ENCODE measurements around the gene CLIC3.

CLIC3 gene

GRCh38 chr9:137002646-137003041 is 6.3 kb upstream of the CLIC3 start:
- H3K4me1 Mint-ChIP-seq = peaks cover 50% of the 10 kb centered on the region
- ATAC-seq = no peak
- no peaks in the 10 kb centered on the region for H3K36me3 Mint-ChIP-seq
- no peak overlapping the region for H3K4me3 Mint-ChIP-seq
- peaks cover 25% of the 10 kb centered on the region for H3K27me3 Mint-ChIP-seq
- H3K27ac Mint-ChIP-seq = no peak overlapping the region
- peaks cover 5% of the 10 kb centered on the region for H3K9me3 Mint-ChIP-seq

- peaks cover 5% of the 10 kb centered on the region for H3K9me3 Mint-ChIP-seq
- no peak for ATAC-seq
- no peak overlapping the region for H3K4me3 Mint-ChIP-seq
- H3K27me3 Mint-ChIP-seq = peaks cover 27% of the 10 kb centered on the region
- peaks cover 56% of the 10 kb centered on the region for H3K4me1 Mint-ChIP-seq
- H3K36me3 Mint-ChIP-seq = no peaks in the 10 kb centered on the region
- H3K27ac Mint-ChIP-seq = no peak overlapping the region
Observed at GRCh38 chr9:137001857-137002645, 5.7 kb upstream of the CLIC3 start.

GRCh38 chr9:137000177-137000930 is 4.0 kb upstream of the CLIC3 start:
- Mint-ChIP-seq H3K36me3 (no peaks in the 10 kb centered on the region), H3K27ac (peak overlapping the region; percentile 69), H3K4me3 (peak overlapping the region; percentile 60), H3K4me1 (peaks cover 61% of the 10 kb centered on the region), H3K9me3 (peaks cover 5% of the 10 kb centered on the region), H3K27me3 (peaks cover 18% of the 10 kb centered on the region)
- ATAC-seq = peak; percentile 85

GRCh38 chr9:136997830-136998234 is 1.5 kb upstream of the CLIC3 start:
- peaks cover 68% of the 10 kb centered on the region for H3K4me1 Mint-ChIP-seq
- ATAC-seq = no peak
- H3K27ac Mint-ChIP-seq = peak overlapping the region; percentile 81
- peak overlapping the region; percentile 37 for H3K4me3 Mint-ChIP-seq
- H3K27me3 Mint-ChIP-seq = peaks cover 10% of the 10 kb centered on the region
- H3K36me3 Mint-ChIP-seq = no peaks in the 10 kb centered on the region
- H3K9me3 Mint-ChIP-seq = no peaks in the 10 kb centered on the region

GRCh38 chr9:136997371-136997770 is 1.0 kb upstream of the CLIC3 start:
- Mint-ChIP-seq H3K4me3 (peak overlapping the region; percentile 37), H3K36me3 (no peaks in the 10 kb centered on the region), H3K27me3 (peaks cover 10% of the 10 kb centered on the region), H3K27ac (peak overlapping the region; percentile 81), H3K9me3 (no peaks in the 10 kb centered on the region), H3K4me1 (peaks cover 72% of the 10 kb centered on the region)
- no peak for ATAC-seq

- peaks cover 67% of the 10 kb centered on the region for H3K4me1 Mint-ChIP-seq
- no peaks in the 10 kb centered on the region for H3K9me3 Mint-ChIP-seq
- H3K36me3 Mint-ChIP-seq = no peaks in the 10 kb centered on the region
- peak overlapping the region; percentile 64 for H3K27ac Mint-ChIP-seq
- peaks cover 10% of the 10 kb centered on the region for H3K27me3 Mint-ChIP-seq
- no peak for ATAC-seq
- H3K4me3 Mint-ChIP-seq = peak overlapping the region; percentile 43
Observed at GRCh38 chr9:136995772-136996311, 526 bp downstream of the CLIC3 start.

- ATAC-seq = no peak
- Mint-ChIP-seq H3K4me3 (no peak overlapping the region), H3K36me3 (no peaks in the 10 kb centered on the region), H3K27me3 (peaks cover 10% of the 10 kb centered on the region), H3K9me3 (no peaks in the 10 kb centered on the region), H3K4me1 (peaks cover 62% of the 10 kb centered on the region), H3K27ac (no peak overlapping the region)
Observed at GRCh38 chr9:136995362-136995761, 1.0 kb downstream of the CLIC3 start.

- peaks cover 10% of the 10 kb centered on the region for H3K27me3 Mint-ChIP-seq
- H3K4me3 Mint-ChIP-seq = no peak overlapping the region
- peaks cover 57% of the 10 kb centered on the region for H3K4me1 Mint-ChIP-seq
- no peaks in the 10 kb centered on the region for H3K9me3 Mint-ChIP-seq
- no peak for ATAC-seq
- H3K36me3 Mint-ChIP-seq = no peaks in the 10 kb centered on the region
- H3K27ac Mint-ChIP-seq = no peak overlapping the region
Observed at GRCh38 chr9:136994888-136995230, 1.5 kb downstream of the CLIC3 start.

GRCh38 chr9:136994180-136994887 is 2.0 kb downstream of the CLIC3 start:
- H3K27ac Mint-ChIP-seq = no peak overlapping the region
- H3K4me3 Mint-ChIP-seq = peak overlapping the region; percentile 87
- H3K9me3 Mint-ChIP-seq = no peaks in the 10 kb centered on the region
- ATAC-seq = no peak
- H3K36me3 Mint-ChIP-seq = no peaks in the 10 kb centered on the region
- peaks cover 10% of the 10 kb centered on the region for H3K27me3 Mint-ChIP-seq
- H3K4me1 Mint-ChIP-seq = peaks cover 52% of the 10 kb centered on the region

- peak overlapping the region; percentile 85 for H3K27ac Mint-ChIP-seq
- H3K9me3 Mint-ChIP-seq = no peaks in the 10 kb centered on the region
- peak overlapping the region; percentile 87 for H3K4me3 Mint-ChIP-seq
- peaks cover 2% of the 10 kb centered on the region for H3K36me3 Mint-ChIP-seq
- ATAC-seq = no peak
- peaks cover 10% of the 10 kb centered on the region for H3K27me3 Mint-ChIP-seq
- H3K4me1 Mint-ChIP-seq = peaks cover 39% of the 10 kb centered on the region
Observed at GRCh38 chr9:136992819-136993369, 3.5 kb downstream of the CLIC3 start.

- Mint-ChIP-seq H3K4me3 (peak within 1 kb of the TSS; percentile 87), H3K27ac (peak within 1 kb of the TSS; percentile 85), H3K4me1 (peaks cover 32% of the 10 kb centered on the region), H3K9me3 (no peaks in the 10 kb centered on the region), H3K27me3 (peaks cover 12% of the 10 kb centered on the region), H3K36me3 (peaks cover 5% of the 10 kb centered on the region)
- peak; percentile 92 for ATAC-seq
Observed at GRCh38 chr9:136991993-136992818, 4.2 kb downstream of the CLIC3 start, which contains the start of gene PAXX. TSS of gene PAXX (plus strand) at chr9:136992422. CDS start at chr9:136992444, 22 bp downstream.

GRCh38 chr9:136990242-136990911 is 6.0 kb downstream of the CLIC3 start:
- Mint-ChIP-seq H3K27me3 (peaks cover 17% of the 10 kb centered on the region), H3K4me1 (peaks cover 18% of the 10 kb centered on the region), H3K9me3 (no peaks in the 10 kb centered on the region), H3K36me3 (peaks cover 5% of the 10 kb centered on the region), H3K27ac (no peak overlapping the region), H3K4me3 (no peak overlapping the region)
- ATAC-seq = no peak

- no peak overlapping the region for H3K4me3 Mint-ChIP-seq
- H3K27me3 Mint-ChIP-seq = peaks cover 30% of the 10 kb centered on the region
- no peak for ATAC-seq
- peaks cover 5% of the 10 kb centered on the region for H3K36me3 Mint-ChIP-seq
- peaks cover 15% of the 10 kb centered on the region for H3K4me1 Mint-ChIP-seq
- H3K27ac Mint-ChIP-seq = no peak overlapping the region
- H3K9me3 Mint-ChIP-seq = no peaks in the 10 kb centered on the region
Observed at GRCh38 chr9:136988872-136989271, 7.5 kb downstream of the CLIC3 start.

- H3K4me3 Mint-ChIP-seq = no peak overlapping the region
- peaks cover 5% of the 10 kb centered on the region for H3K36me3 Mint-ChIP-seq
- no peak for ATAC-seq
- no peak overlapping the region for H3K27ac Mint-ChIP-seq
- H3K4me1 Mint-ChIP-seq = no peaks in the 10 kb centered on the region
- no peaks in the 10 kb centered on the region for H3K9me3 Mint-ChIP-seq
- H3K27me3 Mint-ChIP-seq = peaks cover 60% of the 10 kb centered on the region
Observed at GRCh38 chr9:136985853-136986252, 10.5 kb downstream of the CLIC3 start.
